SK-N-SH (cell line): ENCODE measurements around the gene GRK3. TPM values are rescaled to one million over a fixed set of nuclear protein-coding genes. Genes with fewer than 3 reads are reported as not detected.

Source experiments
- CTCF ChIA-PET: fragments of 300-600, 350-600 bp; formaldehyde crosslinking; extraction: SDS; loops from one replicate; lab custom pipeline; 2021; lab: Yijun Ruan, JAX
- POLR2A ChIA-PET: fragments of 350-600 bp; sonication (Branson Sonifier 250); formaldehyde crosslinking; extraction: SDS; loops from one replicate; lab custom pipeline; 2020; ENCODE audit warnings: antibody characterized with exemption, inconsistent platforms; lab: Yijun Ruan, JAX
- DNase-seq: peaks from one replicate; pipeline ENCODE4 v3.0.0; 2012
- H2AFZ ChIP-seq: fragments of 200-600 bp; sonication (generic); 2 replicates; pipeline ENCODE4 v1.8.1; 2016; ENCODE audit warnings: antibody characterized with exemption, mild to moderate bottlenecking, low read depth
- H3F3A ChIP-seq: fragments of 200-600 bp; sonication (generic); replicated peaks from 2 replicates; pipeline ENCODE3; 2016; ENCODE audit warnings: antibody characterized with exemption, mild to moderate bottlenecking; ENCODE audit not compliant: insufficient read depth
- H3K27ac ChIP-seq, 2 experiments: fragments of 200-500 bp in 1 of 2; fragments of 200-600 bp in 1 of 2; sonication (Bioruptor generic) in 1 of 2; sonication (generic), shearing (Covaris generic) in 1 of 2; 2 replicates each; pipeline versions ENCODE4 v1.5.1 to v1.6.1; 2014 to 2016; ENCODE audit warnings: low read depth in 2 of 2, inconsistent platforms in 1 of 2, low read length in 1 of 2, mild to moderate bottlenecking in 1 of 2, mixed read lengths in 1 of 2
- H3K27me3 ChIP-seq: fragments of 200-600 bp; sonication (generic), shearing (Covaris generic); 2 replicates; pipeline ENCODE4 v1.6.1; 2016; ENCODE audit warnings: mixed run types; ENCODE audit not compliant: insufficient read depth
- H3K36me3 ChIP-seq, 2 experiments: fragments of 200-500 bp in 1 of 2; fragments of 200-600 bp in 1 of 2; sonication (Bioruptor generic) in 1 of 2; sonication (generic) in 1 of 2; replicated peaks in 1 of 2; 2 replicates each; pipeline versions ENCODE3 to v1.5.1; 2014 to 2016; ENCODE audit warnings: low read length in 1 of 2, mild to moderate bottlenecking in 1 of 2; ENCODE audit not compliant: insufficient read depth in 2 of 2, control insufficient read depth in 1 of 2
- H3K4me1 ChIP-seq, 2 experiments: fragments of 200-500 bp in 1 of 2; fragments of 200-600 bp in 1 of 2; sonication (Bioruptor generic) in 1 of 2; sonication (generic), shearing (Covaris generic) in 1 of 2; 2 replicates each; pipeline versions ENCODE4 v1.5.1 to v1.6.1; 2014 to 2016; ENCODE audit warnings: low read depth in 1 of 2, low read length in 1 of 2, mixed run types in 1 of 2; ENCODE audit not compliant: insufficient read depth in 2 of 2, control insufficient read depth in 1 of 2
- H3K4me2 ChIP-seq: fragments of 200-600 bp; sonication (generic), shearing (Covaris generic); 2 replicates; pipeline ENCODE4 v1.6.1; 2017; ENCODE audit warnings: mixed run types
- H3K4me3 ChIP-seq, 2 experiments: fragments of 200-500 bp in 1 of 2; fragments of 200-600 bp in 1 of 2; sonication (Bioruptor generic) in 1 of 2; sonication (generic), shearing (Covaris generic) in 1 of 2; 2 replicates each; pipeline versions ENCODE4 v1.5.1 to v1.8.1; 2014 to 2016; ENCODE audit warnings: low read depth in 2 of 2, inconsistent platforms in 1 of 2, low read length in 1 of 2, mild to moderate bottlenecking in 1 of 2, mixed read lengths in 1 of 2, moderate library complexity in 1 of 2
- H3K79me2 ChIP-seq: fragments of 200-600 bp; sonication (generic); 2 replicates; pipeline ENCODE4 v1.8.1; 2017; ENCODE audit warnings: mild to moderate bottlenecking; ENCODE audit not compliant: insufficient read depth
- H3K9ac ChIP-seq: fragments of 200-600 bp; sonication (generic); 2 replicates; pipeline ENCODE4 v1.6.1; 2017; ENCODE audit warnings: mixed run types
- H3K9me2 ChIP-seq: fragments of 200-600 bp; sonication (generic); 2 replicates; pipeline ENCODE4 v1.6.1; 2017; ENCODE audit warnings: mixed run types
- H3K9me3 ChIP-seq: fragments of 200-600 bp; sonication (generic); 2 replicates; pipeline ENCODE4 v1.6.1; 2017; ENCODE audit warnings: mixed run types, mild to moderate bottlenecking, moderate library complexity
- H4K20me1 ChIP-seq: fragments of 200-600 bp; sonication (generic); 2 replicates; pipeline ENCODE4 v1.6.1; 2017; ENCODE audit warnings: mild to moderate bottlenecking, mixed run types; ENCODE audit not compliant: insufficient read depth
- ELF1 ChIP-seq: IDR thresholded peaks from 2 replicates; pipeline ENCODE4 v1.4.0; 2012
- EP300 ChIP-seq, 2 experiments: IDR thresholded peaks; 2 replicates each; pipeline versions ENCODE4 v1.4.0 to v1.6.1; 2012; ENCODE audit warnings: borderline replicate concordance in 1 of 2, low read depth in 1 of 2, low read length in 1 of 2
- EZH2phosphoT487 ChIP-seq: fragments of 200-600 bp; sonication (generic); IDR thresholded peaks from 2 replicates; pipeline ENCODE4 v1.6.1; 2017; ENCODE audit warnings: low read depth, mixed run types, mild to moderate bottlenecking, antibody characterized with exemption, moderate library complexity, borderline replicate concordance
- FOSL2 ChIP-seq: IDR thresholded peaks from 2 replicates; pipeline ENCODE4 v1.4.0; 2012; ENCODE audit warnings: low read depth, mild to moderate bottlenecking, moderate library complexity, borderline replicate concordance
- FOXM1 ChIP-seq: IDR thresholded peaks from 2 replicates; pipeline ENCODE4 v1.4.0; 2012; ENCODE audit warnings: low read depth, mild to moderate bottlenecking
- GABPA ChIP-seq: IDR thresholded peaks from 2 replicates; pipeline ENCODE4 v1.4.0; 2012; ENCODE audit warnings: low read depth, mild to moderate bottlenecking
- GATA2 ChIP-seq: sonication (generic); formaldehyde crosslinking; IDR thresholded peaks from 2 replicates; pipeline ENCODE4 v1.5.0; 2020; ENCODE audit warnings: mild to moderate bottlenecking, missing genetic modification reagents
- MEF2A ChIP-seq: IDR thresholded peaks from 2 replicates; pipeline ENCODE4 v1.4.0; 2012; ENCODE audit warnings: low read depth, borderline replicate concordance
- MXI1 ChIP-seq: IDR thresholded peaks from 2 replicates; pipeline ENCODE4 v1.6.1; 2012; ENCODE audit warnings: mild to moderate bottlenecking, low read depth, low read length, improper control_type of control experiment
- NFIC ChIP-seq: IDR thresholded peaks from 2 replicates; pipeline ENCODE4 v1.4.0; 2012; ENCODE audit warnings: borderline replicate concordance
- NRF1 ChIP-seq: IDR thresholded peaks from 2 replicates; pipeline ENCODE4 v1.6.1; 2012; ENCODE audit warnings: low read depth, mild to moderate bottlenecking, low read length
- RCOR1 ChIP-seq: fragments of 150-350 bp; IDR thresholded peaks from 2 replicates; pipeline ENCODE4 v1.6.1; 2017; ENCODE audit warnings: antibody characterized with exemption, low read length
- SIN3A ChIP-seq: IDR thresholded peaks from 2 replicates; pipeline ENCODE4 v1.6.1; 2012; ENCODE audit warnings: low read depth, mild to moderate bottlenecking, low read length, moderate library complexity, borderline replicate concordance
- SMC3 ChIP-seq: IDR thresholded peaks from 2 replicates; pipeline ENCODE4 v1.6.1; 2012; ENCODE audit warnings: low read depth, low read length, improper control_type of control experiment
- TEAD4 ChIP-seq: IDR thresholded peaks from 2 replicates; pipeline ENCODE4 v1.4.0; 2012; ENCODE audit warnings: mild to moderate bottlenecking, borderline replicate concordance; ENCODE audit not compliant: insufficient read depth
- YY1 ChIP-seq: IDR thresholded peaks from 2 replicates; pipeline ENCODE4 v1.4.0; 2012; ENCODE audit warnings: low read depth, mild to moderate bottlenecking
- WGBS: methylation state at CpG from one replicate; pipeline ENCODE4 v1.1.6; 2017; ENCODE audit warnings: low lambda C conversion rate; 5-methylcytosine and 5-hydroxymethylcytosine counted together
- polyA plus RNA-seq, 3 experiments: library from polyadenylated mRNA; depleted of rRNA; stranded (reverse); fragments of >200 nt; gene quantifications; 2 replicates each; pipeline ENCODE4 v1.2.3, GENCODE V29; 2012
- TF ChIP-seq, protein P1 (sequence below): fragments of 150-350 bp; IDR thresholded peaks from 2 replicates; pipeline ENCODE4 v1.6.1; 2017; ENCODE audit warnings: antibody characterized with exemption, low read length, low read depth, borderline replicate concordance
- TF ChIP-seq, protein P2 (sequence below): IDR thresholded peaks from 2 replicates; pipeline ENCODE4; 2012
- TF ChIP-seq, protein P3 (sequence below): IDR thresholded peaks from 2 replicates; pipeline ENCODE4 v1.6.1; 2012; ENCODE audit warnings: mild to moderate bottlenecking, low read depth, low read length, moderate library complexity
- TF ChIP-seq, protein P4 (sequence below): IDR thresholded peaks from 2 replicates; pipeline ENCODE4 v1.4.0; 2012; ENCODE audit warnings: low read depth, borderline replicate concordance

The GRK3 gene
- polyA plus RNA-seq, 1 of the 3 experiments (the other 2 are of a cell fraction) = 1.3 TPM

DNA sequence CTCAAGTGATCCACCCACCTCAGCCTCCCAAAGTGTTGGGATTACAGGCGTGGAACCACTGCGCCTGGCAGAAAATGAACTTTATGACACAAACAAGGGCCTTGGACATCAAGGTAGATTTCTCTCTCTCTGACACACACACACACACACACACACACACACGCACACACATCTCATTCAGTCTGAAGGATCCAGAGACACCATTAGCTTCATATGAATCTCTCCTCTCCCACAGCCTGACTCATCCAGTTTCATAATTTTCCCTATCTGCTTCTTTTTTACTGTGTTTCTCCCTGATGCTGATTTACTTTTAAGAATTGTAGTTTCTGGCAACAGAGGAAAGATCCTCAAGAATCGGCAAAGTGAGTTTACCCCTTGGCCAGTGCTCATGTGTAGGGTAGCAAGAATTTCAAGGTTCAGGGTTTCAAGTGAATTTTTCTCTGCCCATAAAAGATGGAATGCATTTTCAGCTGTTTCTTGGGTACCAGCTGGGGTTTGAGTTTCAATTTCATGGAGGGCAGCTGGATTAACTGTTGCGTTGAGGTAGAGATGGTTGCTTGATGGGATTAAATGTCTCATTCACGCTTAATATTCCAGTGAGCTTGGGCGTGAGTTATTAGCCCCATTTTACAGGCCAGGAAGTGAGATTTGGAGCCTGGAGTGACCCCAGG is 181.0 kb downstream of the GRK3 start:
- no peaks in the 10 kb centered on the region for H3K9me2 ChIP-seq
- WGBS = 46% methylated on average over 7 of the region's 7 CpGs

More for the DNA sequence above, 181.0 kb downstream of the GRK3 start:
- peaks cover 12 to 37% of the 10 kb centered on the region in 2 experiments; a peak in 3 of 4 replicates for H3K4me1 ChIP-seq
- H4K20me1 ChIP-seq = no peaks in the 10 kb centered on the region
- H3K36me3 ChIP-seq = no peaks in the 10 kb centered on the region
- no peak overlapping the region for H3K4me3 ChIP-seq
- peak overlapping the region; percentile 61 for H3K4me2 ChIP-seq
- ChIA-PET POLR2A (no interaction called here), CTCF (interaction anchor here (0.7 to 2.6 kb wide), 6 partner anchors 10 to 544 kb away, joined by 3 to 7 read pairs (median 4); no protein-coding TSS in a partner anchor)
- peak overlapping the region; percentile 32; the same call in 1 of the 2 replicates for H2AFZ ChIP-seq
- H3K79me2 ChIP-seq = no peaks in the 10 kb centered on the region
- H3K27ac ChIP-seq = peak overlapping the region; percentile 87 to 97
- H3F3A ChIP-seq = peaks cover 14% of the 10 kb centered on the region
- H3K27me3 ChIP-seq = no peaks in the 10 kb centered on the region
- no peak overlapping the region; the same call in 1 of the 2 replicates for H3K9ac ChIP-seq
- no peak for TF ChIP-seq NRF1
- no peak for TF ChIP-seq MEF2A
- no peak for TF ChIP-seq ELF1
- TF ChIP-seq, protein P1, sequence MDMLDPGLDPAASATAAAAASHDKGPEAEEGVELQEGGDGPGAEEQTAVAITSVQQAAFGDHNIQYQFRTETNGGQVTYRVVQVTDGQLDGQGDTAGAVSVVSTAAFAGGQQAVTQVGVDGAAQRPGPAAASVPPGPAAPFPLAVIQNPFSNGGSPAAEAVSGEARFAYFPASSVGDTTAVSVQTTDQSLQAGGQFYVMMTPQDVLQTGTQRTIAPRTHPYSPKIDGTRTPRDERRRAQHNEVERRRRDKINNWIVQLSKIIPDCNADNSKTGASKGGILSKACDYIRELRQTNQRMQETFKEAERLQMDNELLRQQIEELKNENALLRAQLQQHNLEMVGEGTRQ = no peak
- TF ChIP-seq, protein P2, sequence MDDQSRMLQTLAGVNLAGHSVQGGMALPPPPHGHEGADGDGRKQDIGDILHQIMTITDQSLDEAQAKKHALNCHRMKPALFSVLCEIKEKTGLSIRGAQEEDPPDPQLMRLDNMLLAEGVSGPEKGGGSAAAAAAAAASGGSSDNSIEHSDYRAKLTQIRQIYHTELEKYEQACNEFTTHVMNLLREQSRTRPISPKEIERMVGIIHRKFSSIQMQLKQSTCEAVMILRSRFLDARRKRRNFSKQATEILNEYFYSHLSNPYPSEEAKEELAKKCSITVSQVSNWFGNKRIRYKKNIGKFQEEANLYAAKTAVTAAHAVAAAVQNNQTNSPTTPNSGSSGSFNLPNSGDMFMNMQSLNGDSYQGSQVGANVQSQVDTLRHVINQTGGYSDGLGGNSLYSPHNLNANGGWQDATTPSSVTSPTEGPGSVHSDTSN = no peak
- no peak for TF ChIP-seq FOXM1
- no peak for TF ChIP-seq SMC3
- TF ChIP-seq GABPA = no peak
- no peak for TF ChIP-seq NFIC
- TF ChIP-seq TEAD4 = no peak
- TF ChIP-seq SIN3A = no peak
- TF ChIP-seq FOSL2 = no peak
- no peak for TF ChIP-seq YY1
- TF ChIP-seq EZH2phosphoT487 = no peak
- no peak for TF ChIP-seq EP300 (IDR thresholded peaks at IDR 0.05; ENCODE audit: borderline replicate concordance in 1 of 2, low read depth in 1 of 2, low read length in 1 of 2)
- TF ChIP-seq GATA2 (CRISPR knock-in tag) = no peak
- TF ChIP-seq, protein P3, sequence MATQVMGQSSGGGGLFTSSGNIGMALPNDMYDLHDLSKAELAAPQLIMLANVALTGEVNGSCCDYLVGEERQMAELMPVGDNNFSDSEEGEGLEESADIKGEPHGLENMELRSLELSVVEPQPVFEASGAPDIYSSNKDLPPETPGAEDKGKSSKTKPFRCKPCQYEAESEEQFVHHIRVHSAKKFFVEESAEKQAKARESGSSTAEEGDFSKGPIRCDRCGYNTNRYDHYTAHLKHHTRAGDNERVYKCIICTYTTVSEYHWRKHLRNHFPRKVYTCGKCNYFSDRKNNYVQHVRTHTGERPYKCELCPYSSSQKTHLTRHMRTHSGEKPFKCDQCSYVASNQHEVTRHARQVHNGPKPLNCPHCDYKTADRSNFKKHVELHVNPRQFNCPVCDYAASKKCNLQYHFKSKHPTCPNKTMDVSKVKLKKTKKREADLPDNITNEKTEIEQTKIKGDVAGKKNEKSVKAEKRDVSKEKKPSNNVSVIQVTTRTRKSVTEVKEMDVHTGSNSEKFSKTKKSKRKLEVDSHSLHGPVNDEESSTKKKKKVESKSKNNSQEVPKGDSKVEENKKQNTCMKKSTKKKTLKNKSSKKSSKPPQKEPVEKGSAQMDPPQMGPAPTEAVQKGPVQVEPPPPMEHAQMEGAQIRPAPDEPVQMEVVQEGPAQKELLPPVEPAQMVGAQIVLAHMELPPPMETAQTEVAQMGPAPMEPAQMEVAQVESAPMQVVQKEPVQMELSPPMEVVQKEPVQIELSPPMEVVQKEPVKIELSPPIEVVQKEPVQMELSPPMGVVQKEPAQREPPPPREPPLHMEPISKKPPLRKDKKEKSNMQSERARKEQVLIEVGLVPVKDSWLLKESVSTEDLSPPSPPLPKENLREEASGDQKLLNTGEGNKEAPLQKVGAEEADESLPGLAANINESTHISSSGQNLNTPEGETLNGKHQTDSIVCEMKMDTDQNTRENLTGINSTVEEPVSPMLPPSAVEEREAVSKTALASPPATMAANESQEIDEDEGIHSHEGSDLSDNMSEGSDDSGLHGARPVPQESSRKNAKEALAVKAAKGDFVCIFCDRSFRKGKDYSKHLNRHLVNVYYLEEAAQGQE = no peak
- no peak for TF ChIP-seq RCOR1
- no peak for TF ChIP-seq MXI1
- TF ChIP-seq, protein P4, sequence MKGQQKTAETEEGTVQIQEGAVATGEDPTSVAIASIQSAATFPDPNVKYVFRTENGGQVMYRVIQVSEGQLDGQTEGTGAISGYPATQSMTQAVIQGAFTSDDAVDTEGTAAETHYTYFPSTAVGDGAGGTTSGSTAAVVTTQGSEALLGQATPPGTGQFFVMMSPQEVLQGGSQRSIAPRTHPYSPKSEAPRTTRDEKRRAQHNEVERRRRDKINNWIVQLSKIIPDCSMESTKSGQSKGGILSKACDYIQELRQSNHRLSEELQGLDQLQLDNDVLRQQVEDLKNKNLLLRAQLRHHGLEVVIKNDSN = no peak
- H3K9me3 ChIP-seq = no peaks in the 10 kb centered on the region
- no peak for DNase-seq
